Stimulated activated CD4-positive, alpha-beta T cell treated with anti-CD3 and anti-CD28 coated beads, Interleukin-4, amount 100 ng/mL, for 1 hour (primary cell): ENCODE results near the gene EGR1.

Experiments
- DNase-seq: peaks from one replicate; pipeline ENCODE4 v3.0.0-alpha.2; 2020

EGR1 gene

DNA sequence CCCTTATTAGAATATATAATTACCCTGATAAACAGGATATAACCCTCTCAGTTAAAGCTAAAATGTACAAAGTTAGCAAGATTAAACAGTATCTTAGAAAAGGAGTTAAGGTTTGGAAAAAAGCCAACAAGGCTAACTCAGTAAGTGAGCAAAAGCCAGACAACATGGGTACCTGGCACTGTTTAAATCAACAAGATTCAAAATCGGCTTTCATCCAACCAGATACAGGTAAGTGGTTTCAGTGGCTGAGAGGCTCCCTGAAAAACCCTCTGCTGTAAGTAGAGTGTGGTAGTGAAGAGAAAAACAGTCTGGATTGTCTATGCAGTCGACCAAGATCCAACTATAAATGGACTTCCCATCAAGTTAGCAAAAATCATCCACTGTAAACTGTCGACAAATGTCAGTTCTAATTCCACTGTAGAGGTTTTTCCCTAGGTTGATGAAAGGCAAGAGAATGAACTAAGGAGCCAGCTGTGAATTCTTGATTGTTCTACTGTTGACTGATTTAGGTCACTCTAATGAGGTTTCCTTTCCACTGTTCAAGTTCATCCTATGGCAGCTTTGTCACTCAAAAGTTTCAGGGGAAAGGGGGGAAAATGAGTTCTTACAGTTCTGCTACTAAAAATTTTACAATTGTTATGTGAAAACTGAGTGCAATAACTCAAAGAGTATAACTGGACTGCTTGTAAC lies 50.4 kb downstream of the EGR1 start:
- DNase-seq, result no peak

- no peak for DNase-seq
Measured at GRCh38 chr5:138517437-138517836, 52.2 kb downstream of the EGR1 start.
